Smooth muscle cell (in vitro differentiated cells): ENCODE data around the gene TRANK1. TPM values are rescaled to one million over a fixed set of nuclear protein-coding genes. Genes with fewer than 3 reads are reported as not detected.
"Not testable (repeated sequence)": the region's sequence is repeated elsewhere in the genome, so short reads cannot be mapped to it uniquely, and the experiment has no call there.

Source experiments
- DNase-seq: peaks from one replicate; lab custom pipeline; 2025; ENCODE audit not compliant: unreplicated experiment; lab: John Stamatoyannopoulos, UW
- H2AFZ ChIP-seq: fragments of 200-600 bp; sonication (generic); 2 replicates; pipeline ENCODE4 v1.6.0; 2016; ENCODE audit warnings: antibody characterized with exemption, low read depth, mild to moderate bottlenecking
- H3F3A ChIP-seq: fragments of 200-600 bp; sonication (generic); 2 replicates; pipeline ENCODE4 v1.6.0; 2017; ENCODE audit warnings: antibody characterized with exemption, low read depth
- H3K27ac ChIP-seq: fragments of 200-600 bp; sonication (generic); 2 replicates; pipeline ENCODE4 v1.5.1; 2016; ENCODE audit warnings: low read depth, mild to moderate bottlenecking
- H3K27me3 ChIP-seq: fragments of 200-600 bp; sonication (generic); 2 replicates; pipeline ENCODE4 v1.6.1; 2016; ENCODE audit warnings: low read depth, mild to moderate bottlenecking
- H3K36me3 ChIP-seq: fragments of 200-600 bp; sonication (generic); 2 replicates; pipeline ENCODE4 v1.5.1; 2016; ENCODE audit warnings: low read depth
- H3K4me1 ChIP-seq: fragments of 200-600 bp; sonication (generic); 2 replicates; pipeline ENCODE4 v1.5.1; 2016; ENCODE audit warnings: low read depth
- H3K4me2 ChIP-seq: fragments of 200-600 bp; sonication (generic); 2 replicates; pipeline ENCODE4 v1.6.0; 2016; ENCODE audit warnings: mild to moderate bottlenecking
- H3K4me3 ChIP-seq: fragments of 200-600 bp; sonication (generic); 2 replicates; pipeline ENCODE4 v1.5.1; 2016; ENCODE audit warnings: mild to moderate bottlenecking
- H3K79me2 ChIP-seq: fragments of 200-600 bp; sonication (generic); 2 replicates; pipeline ENCODE4 v1.6.0; 2016; ENCODE audit warnings: low read depth, mild to moderate bottlenecking
- H3K9ac ChIP-seq: fragments of 200-600 bp; sonication (generic); 2 replicates; pipeline ENCODE4 v1.6.0; 2016; ENCODE audit warnings: low read depth
- H3K9me3 ChIP-seq: fragments of 200-600 bp; sonication (generic); replicated peaks from 2 replicates; pipeline ENCODE4 v1.5.1; 2016; ENCODE audit warnings: low read depth
- H4K20me1 ChIP-seq: fragments of 200-600 bp; sonication (generic); 2 replicates; pipeline ENCODE4 v1.6.0; 2016; ENCODE audit warnings: low read depth
- WGBS: methylation state at CpG from one replicate; pipeline ENCODE4 v1.1.7; 2016; ENCODE audit warnings: low lambda C conversion rate; 5-methylcytosine and 5-hydroxymethylcytosine counted together
- polyA plus RNA-seq: library from polyadenylated mRNA; unstranded; fragments of >200 nt; fragmentation: Nextera tagmentation; extraction: Ambion mirVana; gene quantifications from 2 replicates; pipeline ENCODE4 v1.2.1, GENCODE V29; 2016
- total RNA-seq: library from RNA; depleted of rRNA; stranded (reverse); fragments of >200 nt; gene quantifications from 2 replicates; pipeline ENCODE4 v1.2.3, GENCODE V29; 2014
- TF ChIP-seq, protein P1 (sequence below): fragments of 200-600 bp; sonication (generic); IDR thresholded peaks from 2 replicates; pipeline ENCODE4 v1.5.1; 2017; ENCODE audit warnings: borderline replicate concordance, mild to moderate bottlenecking, antibody characterized with exemption; ENCODE audit not compliant: insufficient read depth, poor library complexity, severe bottlenecking

The TRANK1 gene
- total and polyA plus RNA-seq, 2 experiments from 2014 or later, result 2.4 to 5.2 TPM

- 73% methylated on average over 2 of the region's 2 CpGs for WGBS
- H3K9ac ChIP-seq, result no peak overlapping the region
- no peaks in the 10 kb centered on the region for H3K27me3 ChIP-seq
- no peaks in the 10 kb centered on the region for H3K4me1 ChIP-seq
- H3K9me3 ChIP-seq, result no peaks in the 10 kb centered on the region
- no peaks in the 10 kb centered on the region for H4K20me1 ChIP-seq
- DNase-seq, result no peak
- H3F3A ChIP-seq, result no peaks in the 10 kb centered on the region
- TF ChIP-seq, protein P1, sequence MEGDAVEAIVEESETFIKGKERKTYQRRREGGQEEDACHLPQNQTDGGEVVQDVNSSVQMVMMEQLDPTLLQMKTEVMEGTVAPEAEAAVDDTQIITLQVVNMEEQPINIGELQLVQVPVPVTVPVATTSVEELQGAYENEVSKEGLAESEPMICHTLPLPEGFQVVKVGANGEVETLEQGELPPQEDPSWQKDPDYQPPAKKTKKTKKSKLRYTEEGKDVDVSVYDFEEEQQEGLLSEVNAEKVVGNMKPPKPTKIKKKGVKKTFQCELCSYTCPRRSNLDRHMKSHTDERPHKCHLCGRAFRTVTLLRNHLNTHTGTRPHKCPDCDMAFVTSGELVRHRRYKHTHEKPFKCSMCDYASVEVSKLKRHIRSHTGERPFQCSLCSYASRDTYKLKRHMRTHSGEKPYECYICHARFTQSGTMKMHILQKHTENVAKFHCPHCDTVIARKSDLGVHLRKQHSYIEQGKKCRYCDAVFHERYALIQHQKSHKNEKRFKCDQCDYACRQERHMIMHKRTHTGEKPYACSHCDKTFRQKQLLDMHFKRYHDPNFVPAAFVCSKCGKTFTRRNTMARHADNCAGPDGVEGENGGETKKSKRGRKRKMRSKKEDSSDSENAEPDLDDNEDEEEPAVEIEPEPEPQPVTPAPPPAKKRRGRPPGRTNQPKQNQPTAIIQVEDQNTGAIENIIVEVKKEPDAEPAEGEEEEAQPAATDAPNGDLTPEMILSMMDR, result no peak
- no peak overlapping the region for H3K27ac ChIP-seq
- H3K4me3 ChIP-seq, result no peak overlapping the region
- H3K4me2 ChIP-seq, result no peak overlapping the region
- no peaks in the 10 kb centered on the region for H3K36me3 ChIP-seq
- no peak overlapping the region for H2AFZ ChIP-seq
- no peaks in the 10 kb centered on the region for H3K79me2 ChIP-seq
Measured at GRCh38 chr3:36906504-36907149, 38.2 kb downstream of the TRANK1 start.

DNA sequence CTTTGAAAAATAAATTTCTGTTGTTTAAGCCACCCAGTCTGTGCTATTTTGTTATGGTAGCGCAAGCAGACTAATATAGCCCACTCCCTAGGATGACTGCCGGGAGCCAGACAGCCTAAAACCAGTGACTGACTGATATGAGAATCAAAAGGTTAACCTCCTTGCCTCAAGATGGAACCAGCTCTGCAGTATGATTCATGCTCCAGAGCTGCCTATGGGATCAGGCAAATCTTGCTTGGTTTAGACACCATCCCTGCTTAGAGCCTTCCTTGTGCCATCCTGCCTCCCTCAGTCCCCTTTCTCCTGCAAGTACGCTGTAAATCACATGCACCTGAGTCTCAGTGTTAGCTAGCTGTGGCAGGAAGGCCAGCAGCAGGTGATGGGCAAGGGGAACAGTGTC, 39.3 kb downstream of the TRANK1 start:
- TF ChIP-seq, protein P1, result no peak
- Histone ChIP-seq H3K4me3 (no peak overlapping the region), H2AFZ (no peak overlapping the region), H3K27me3 (no peaks in the 10 kb centered on the region), H4K20me1 (no peaks in the 10 kb centered on the region), H3K9ac (no peak overlapping the region), H3K27ac (no peak overlapping the region), H3K36me3 (no peaks in the 10 kb centered on the region), H3K9me3 (no peaks in the 10 kb centered on the region), H3K4me2 (no peak overlapping the region), H3F3A (no peaks in the 10 kb centered on the region), H3K79me2 (no peaks in the 10 kb centered on the region), H3K4me1 (no peaks in the 10 kb centered on the region)
- no peak for DNase-seq
- 53% methylated on average over 3 of the region's 3 CpGs for WGBS

DNA sequence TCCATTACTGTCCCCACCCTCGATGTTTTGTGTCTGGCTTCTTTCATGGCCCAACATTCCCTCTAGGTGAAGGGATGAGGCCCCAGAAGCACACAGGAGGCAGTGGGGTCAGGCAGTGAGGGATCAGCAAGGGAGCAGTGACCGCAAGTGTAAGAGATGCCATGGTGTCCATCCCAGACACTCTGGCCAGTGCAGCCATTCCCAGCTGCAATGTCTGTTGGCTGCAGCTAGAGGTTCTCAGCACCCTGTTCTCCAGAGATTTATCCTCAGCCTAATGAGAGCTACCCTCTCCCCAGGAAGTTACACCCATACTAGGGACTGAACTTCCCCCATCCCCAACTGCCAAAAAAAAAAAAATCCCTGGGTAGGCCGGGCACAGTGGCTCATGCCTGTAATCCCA, 40.2 kb downstream of the TRANK1 start:
- no peak overlapping the region for H2AFZ ChIP-seq
- no peaks in the 10 kb centered on the region for H3K36me3 ChIP-seq
- H4K20me1 ChIP-seq, result no peaks in the 10 kb centered on the region
- H3K4me3 ChIP-seq, result no peak overlapping the region
- DNase-seq, result no peak
- H3K27ac ChIP-seq, result no peak overlapping the region
- TF ChIP-seq, protein P1, result no peak
- no peaks in the 10 kb centered on the region for H3K79me2 ChIP-seq
- no peaks in the 10 kb centered on the region for H3F3A ChIP-seq
- H3K9ac ChIP-seq, result no peak overlapping the region
- no peak overlapping the region for H3K4me2 ChIP-seq
- no peaks in the 10 kb centered on the region for H3K27me3 ChIP-seq
- WGBS, result 91% methylated on average over 3 of the region's 3 CpGs
- no peaks in the 10 kb centered on the region for H3K4me1 ChIP-seq
- no peaks in the 10 kb centered on the region for H3K9me3 ChIP-seq

- H3F3A ChIP-seq, H3K79me2 ChIP-seq, H3K27ac ChIP-seq, H2AFZ ChIP-seq, H3K4me3 ChIP-seq, H4K20me1 ChIP-seq, H3K9ac ChIP-seq, H3K4me1 ChIP-seq, H3K9me3 ChIP-seq, H3K4me2 ChIP-seq, DNase-seq, H3K27me3 ChIP-seq, H3K36me3 ChIP-seq: not testable (repeated sequence)
- WGBS, result 96% methylated on average over 13 of the region's 13 CpGs
Measured at GRCh38 chr3:36904065-36904464, 40.8 kb downstream of the TRANK1 start.
